HG03175 (cell line): ENCODE results near the gene PCDH11Y.
"Not testable (repeated sequence)": the region's sequence is repeated elsewhere in the genome, so short reads cannot be mapped to it uniquely, and the experiment has no call there.

Experiments used
- ATAC-seq: cut with Tn5 transposase; IDR thresholded peaks from one replicate; pipeline ENCODE4 v1.9.1; 2021; ENCODE audit warnings: mild to moderate bottlenecking, moderate library complexity; ENCODE audit not compliant: unreplicated experiment

PCDH11Y gene

GRCh38 chrY:5000057-5000456, at the start of gene PCDH11Y:
TSS of gene PCDH11Y (plus strand) at chrY:5000296. CDS start at chrY:5057100, 56,804 bp downstream.
- ATAC-seq, result not testable (repeated sequence)

GRCh38 chrY:4967894-4968293, 32.2 kb upstream of the PCDH11Y start:
- not testable (repeated sequence) for ATAC-seq

- ATAC-seq, result peak; percentile 100
Measured at GRCh38 chrY:4991743-4992400, 8.2 kb upstream of the PCDH11Y start.

GRCh38 chrY:4994892-4995291, 5.2 kb upstream of the PCDH11Y start:
- ATAC-seq, result not testable (repeated sequence)

GRCh38 chrY:5002476-5003184, 2.5 kb downstream of the PCDH11Y start:
- not testable (repeated sequence) for ATAC-seq

GRCh38 chrY:5038972-5039523, 39.0 kb downstream of the PCDH11Y start:
- not testable (repeated sequence) for ATAC-seq

- not testable (repeated sequence) for ATAC-seq
Measured at GRCh38 chrY:5083017-5083416, 82.9 kb downstream of the PCDH11Y start.

GRCh38 chrY:5182998-5183397, 182.9 kb downstream of the PCDH11Y start:
- ATAC-seq, result not testable (repeated sequence)

GRCh38 chrY:5215116-5215515, 215.0 kb downstream of the PCDH11Y start:
- ATAC-seq, result not testable (repeated sequence)

- not testable (repeated sequence) for ATAC-seq
Measured at GRCh38 chrY:5324931-5325330, 324.8 kb downstream of the PCDH11Y start.

GRCh38 chrY:5342220-5342619, 342.1 kb downstream of the PCDH11Y start:
- not testable (repeated sequence) for ATAC-seq

GRCh38 chrY:5543705-5544104, 543.6 kb downstream of the PCDH11Y start:
- not testable (repeated sequence) for ATAC-seq

- not testable (repeated sequence) for ATAC-seq
Measured at GRCh38 chrY:5638589-5638988, 638.5 kb downstream of the PCDH11Y start.

- ATAC-seq, result not testable (repeated sequence)
Measured at GRCh38 chrY:5679265-5679664, 679.2 kb downstream of the PCDH11Y start.

GRCh38 chrY:5708727-5709126, 708.6 kb downstream of the PCDH11Y start:
- not testable (repeated sequence) for ATAC-seq

- ATAC-seq, result not testable (repeated sequence)
Measured at GRCh38 chrY:5709788-5710381, 709.8 kb downstream of the PCDH11Y start.

- not testable (repeated sequence) for ATAC-seq
Measured at GRCh38 chrY:5761403-5761802, 761.3 kb downstream of the PCDH11Y start.

GRCh38 chrY:5776485-5776884, 776.4 kb downstream of the PCDH11Y start:
- not testable (repeated sequence) for ATAC-seq
